Gastroesophageal sphincter (tissue), 3 donors: ENCODE results near the gene NFYC.
"Not testable (repeated sequence)": the region's sequence is repeated elsewhere in the genome, so short reads cannot be mapped to it uniquely, and the experiment has no call there.

Experiments
- CTCF ChIP-seq, 4 experiments: fragments of 200-600 bp in 2 of 4; fragments of 450-650 bp in 2 of 4; sonication (generic) in 1 of 4; IDR thresholded peaks; one replicate each; pipeline ENCODE4 v1.5.1; 2017 to 2019; ENCODE audit warnings: antibody characterized with exemption in 4 of 4, mild to moderate bottlenecking in 2 of 4, moderate library complexity in 2 of 4
- EP300 ChIP-seq: sonication (generic); formaldehyde crosslinking; IDR thresholded peaks from one replicate; pipeline ENCODE4 v1.6.1; 2017; ENCODE audit warnings: antibody characterized with exemption, mild to moderate bottlenecking
- POLR2A ChIP-seq, 2 donors: fragments of 450-650 bp; IDR thresholded peaks; one replicate each; pipeline ENCODE4 v1.6.1; 2017; ENCODE audit warnings: antibody characterized with exemption in 2 of 2, mild to moderate bottlenecking in 2 of 2, moderate library complexity in 1 of 2
- POLR2AphosphoS5 ChIP-seq: sonication (generic); formaldehyde crosslinking; IDR thresholded peaks from one replicate; pipeline ENCODE4 v1.6.1; 2017; ENCODE audit warnings: antibody characterized with exemption

- TF ChIP-seq CTCF (IDR thresholded peaks at IDR 0.05); POLR2A (IDR thresholded peaks at IDR 0.05); POLR2AphosphoS5; EP300: not testable (repeated sequence)
Observed at GRCh38 chr1:40729316-40729862, 37.9 kb downstream of the NFYC start.
